ENCODE results near the gene EGFL7.

The EGFL7 gene

DNA sequence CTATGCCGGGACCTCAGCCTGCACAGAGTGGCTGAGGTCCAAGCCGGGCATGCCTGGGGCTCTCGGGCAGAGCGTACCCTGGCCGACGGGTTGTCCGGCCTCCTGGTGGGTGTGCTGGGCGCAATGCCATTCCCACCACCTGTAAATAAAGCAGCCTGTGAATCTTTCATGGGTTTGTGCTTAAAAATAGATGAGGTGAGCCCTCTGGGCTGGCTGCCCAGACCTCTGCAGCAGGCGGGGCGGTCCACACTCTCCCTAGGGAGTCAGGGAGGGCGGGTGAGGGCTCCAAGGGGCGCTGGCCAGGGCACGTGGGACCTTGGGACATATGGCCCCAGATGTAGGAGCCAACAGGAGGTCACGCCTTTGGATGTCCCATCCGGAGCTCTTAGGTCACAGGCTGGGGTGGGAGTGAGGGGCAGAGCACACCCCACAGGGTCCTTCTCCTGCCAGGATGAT is 28.1 kb downstream of the EGFL7 start:
- H3K27ac ChIP-seq: no peak overlapping the region
- TF ChIP-seq, protein P1, sequence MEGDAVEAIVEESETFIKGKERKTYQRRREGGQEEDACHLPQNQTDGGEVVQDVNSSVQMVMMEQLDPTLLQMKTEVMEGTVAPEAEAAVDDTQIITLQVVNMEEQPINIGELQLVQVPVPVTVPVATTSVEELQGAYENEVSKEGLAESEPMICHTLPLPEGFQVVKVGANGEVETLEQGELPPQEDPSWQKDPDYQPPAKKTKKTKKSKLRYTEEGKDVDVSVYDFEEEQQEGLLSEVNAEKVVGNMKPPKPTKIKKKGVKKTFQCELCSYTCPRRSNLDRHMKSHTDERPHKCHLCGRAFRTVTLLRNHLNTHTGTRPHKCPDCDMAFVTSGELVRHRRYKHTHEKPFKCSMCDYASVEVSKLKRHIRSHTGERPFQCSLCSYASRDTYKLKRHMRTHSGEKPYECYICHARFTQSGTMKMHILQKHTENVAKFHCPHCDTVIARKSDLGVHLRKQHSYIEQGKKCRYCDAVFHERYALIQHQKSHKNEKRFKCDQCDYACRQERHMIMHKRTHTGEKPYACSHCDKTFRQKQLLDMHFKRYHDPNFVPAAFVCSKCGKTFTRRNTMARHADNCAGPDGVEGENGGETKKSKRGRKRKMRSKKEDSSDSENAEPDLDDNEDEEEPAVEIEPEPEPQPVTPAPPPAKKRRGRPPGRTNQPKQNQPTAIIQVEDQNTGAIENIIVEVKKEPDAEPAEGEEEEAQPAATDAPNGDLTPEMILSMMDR (IDR thresholded peaks at IDR 0.05): no peak
- no peak for TF ChIP-seq ZFX (IDR thresholded peaks at IDR 0.05; ENCODE audit: borderline replicate concordance)

DNA sequence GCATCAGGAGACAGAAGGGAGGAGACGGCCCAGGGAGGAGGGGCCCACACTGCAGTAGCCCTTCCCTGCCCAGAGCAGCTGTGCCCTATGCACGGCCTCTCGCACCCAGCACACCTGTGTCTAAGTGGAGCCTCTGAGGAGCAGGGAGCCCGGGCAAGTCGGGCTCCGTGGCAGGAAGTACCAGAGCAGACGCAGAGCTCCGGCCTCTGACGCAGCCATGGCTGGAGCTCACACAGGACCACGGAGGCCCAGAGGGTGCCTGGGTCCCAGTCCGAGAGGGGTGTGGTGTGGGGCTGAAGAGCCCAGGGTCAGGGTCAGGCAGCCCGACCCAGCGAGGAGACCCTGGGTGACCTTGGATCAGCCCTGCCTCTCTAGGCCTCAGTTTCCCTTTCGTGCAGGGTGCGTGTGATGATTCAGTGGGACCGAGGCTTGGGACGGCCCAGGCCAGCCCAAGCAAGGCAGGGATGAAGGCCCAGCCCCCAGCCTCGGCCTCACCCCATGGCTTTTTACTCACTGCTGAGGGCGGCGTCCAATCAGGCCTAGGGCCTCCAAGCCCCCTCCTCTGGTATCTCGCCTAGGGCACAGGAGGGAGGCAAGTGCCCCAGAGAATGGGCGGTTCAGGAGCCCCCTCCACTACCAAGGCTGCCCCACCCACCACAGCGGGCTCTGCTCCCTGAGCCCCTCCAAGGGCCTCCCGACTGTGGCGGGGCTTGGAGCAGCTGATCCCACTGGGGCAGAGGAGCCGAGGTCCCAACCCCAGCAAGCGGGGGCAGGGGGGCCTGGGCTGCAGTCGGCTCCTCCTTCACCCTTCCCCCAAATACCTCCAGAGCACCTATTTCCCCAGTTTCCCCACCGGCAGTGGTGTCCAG is 28.8 kb downstream of the EGFL7 start:
- no peak overlapping the region for H3K27ac ChIP-seq
- TF ChIP-seq, protein P1 (IDR thresholded peaks at IDR 0.05): no peak
- no peak for TF ChIP-seq ZFX (IDR thresholded peaks at IDR 0.05; ENCODE audit: borderline replicate concordance)

DNA sequence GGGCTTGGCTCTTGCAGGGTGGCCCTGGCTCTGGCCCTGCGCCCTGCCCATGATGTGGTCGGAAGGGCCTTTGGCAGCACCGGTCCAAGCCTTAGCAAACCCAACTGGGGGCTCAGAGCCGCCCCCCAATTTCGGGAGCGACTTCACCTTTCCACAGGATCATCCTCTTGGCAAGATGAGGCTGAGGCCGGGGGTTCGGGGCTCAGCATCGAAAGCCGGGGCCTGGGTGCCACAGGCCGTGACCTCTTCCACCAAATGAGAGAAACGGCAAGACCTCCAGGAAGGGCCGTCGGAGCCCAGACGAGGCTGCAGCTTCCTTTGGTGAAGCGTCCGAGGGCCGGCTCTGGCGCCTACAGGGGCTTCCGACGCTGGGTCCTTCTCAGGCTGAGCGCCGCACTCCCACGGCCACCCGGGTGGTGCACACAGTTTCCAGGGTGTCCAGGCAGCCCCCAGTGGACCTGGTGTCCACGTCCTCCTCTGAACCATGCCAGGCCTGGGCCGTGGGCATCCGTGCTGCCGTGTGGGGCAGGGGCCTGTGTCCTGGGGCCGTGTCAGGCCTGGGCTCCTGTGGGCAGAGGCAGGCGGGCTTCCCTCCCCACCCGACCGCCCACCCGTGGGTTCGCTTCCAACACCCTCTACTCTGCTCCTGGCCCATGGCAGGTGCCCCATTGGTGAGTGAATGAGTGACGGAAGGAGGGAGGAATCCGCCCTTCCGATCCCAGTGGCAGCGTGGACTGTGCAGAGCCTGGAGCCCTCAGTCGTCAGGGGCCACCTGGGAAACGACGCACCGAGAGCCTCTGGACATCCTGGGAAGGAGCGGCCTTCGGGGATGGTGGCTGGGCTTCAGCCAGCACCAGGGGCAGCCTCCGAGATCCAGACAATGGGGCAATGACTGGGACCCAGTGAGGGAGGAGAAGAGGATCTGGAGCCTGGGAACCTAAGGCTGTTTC is 29.7 kb downstream of the EGFL7 start:
- H3K27ac ChIP-seq: no peak overlapping the region
- TF ChIP-seq ZFX (IDR thresholded peaks at IDR 0.05; ENCODE audit: borderline replicate concordance): no peak
- TF ChIP-seq, protein P1 (IDR thresholded peaks at IDR 0.05): no peak

DNA sequence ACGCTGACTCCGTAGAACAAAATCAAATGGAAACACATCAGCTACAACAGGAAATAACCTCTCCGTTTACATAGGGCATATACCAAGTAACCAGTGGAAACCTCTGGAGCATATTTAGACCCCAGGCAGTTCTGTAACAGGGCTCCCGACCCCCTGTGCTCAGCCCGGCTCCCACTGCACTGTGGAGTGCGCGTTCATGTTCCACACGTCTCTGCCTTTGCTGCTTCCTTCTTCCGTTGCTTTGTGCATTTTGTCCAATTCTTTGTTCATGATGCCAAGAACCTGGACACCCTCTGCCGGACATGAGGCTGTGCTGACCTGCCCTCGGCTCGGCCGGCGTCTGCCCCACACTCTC is 30.4 kb downstream of the EGFL7 start:
- TF ChIP-seq, protein P1 (IDR thresholded peaks at IDR 0.05): no peak
- TF ChIP-seq ZFX (IDR thresholded peaks at IDR 0.05; ENCODE audit: borderline replicate concordance): no peak
- H3K27ac ChIP-seq: no peak overlapping the region

DNA sequence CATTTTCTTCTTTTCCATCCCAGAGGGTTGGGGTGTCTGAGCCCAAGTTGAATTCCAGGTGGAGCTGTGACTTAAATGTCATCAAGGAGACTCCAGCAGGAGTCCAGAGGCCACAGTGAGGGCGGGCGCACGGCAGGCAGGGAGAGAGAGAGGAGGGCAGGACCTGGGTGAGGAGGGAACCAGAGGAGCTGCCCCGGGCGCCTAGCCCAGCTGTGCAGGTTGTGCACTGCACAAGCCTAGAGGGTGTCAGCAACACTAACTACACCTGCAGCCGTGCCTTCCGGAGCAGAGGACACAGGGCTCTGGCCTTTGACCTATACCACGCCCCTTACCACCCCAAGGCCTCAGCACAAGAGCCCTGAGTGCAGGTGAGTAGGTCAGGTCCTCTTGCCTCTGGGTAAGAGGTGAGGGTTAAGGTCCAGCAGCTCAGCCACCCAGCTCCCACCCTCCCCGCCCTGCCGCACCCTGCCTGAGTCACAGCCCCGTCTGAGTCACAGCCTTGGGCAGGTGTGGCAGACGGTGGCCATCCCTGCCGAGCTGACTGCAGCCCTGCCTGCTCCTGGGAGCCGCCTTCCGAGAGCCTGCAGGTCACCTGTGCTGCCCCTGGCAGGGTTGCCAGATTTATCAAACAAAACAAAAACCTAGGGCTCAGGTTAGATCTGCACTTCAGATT is 30.9 kb downstream of the EGFL7 start:
- H3K27ac ChIP-seq: peak overlapping the region; percentile 61
- TF ChIP-seq ZFX (IDR thresholded peaks at IDR 0.05; ENCODE audit: borderline replicate concordance): no peak
- TF ChIP-seq, protein P1 (IDR thresholded peaks at IDR 0.05): no peak

DNA sequence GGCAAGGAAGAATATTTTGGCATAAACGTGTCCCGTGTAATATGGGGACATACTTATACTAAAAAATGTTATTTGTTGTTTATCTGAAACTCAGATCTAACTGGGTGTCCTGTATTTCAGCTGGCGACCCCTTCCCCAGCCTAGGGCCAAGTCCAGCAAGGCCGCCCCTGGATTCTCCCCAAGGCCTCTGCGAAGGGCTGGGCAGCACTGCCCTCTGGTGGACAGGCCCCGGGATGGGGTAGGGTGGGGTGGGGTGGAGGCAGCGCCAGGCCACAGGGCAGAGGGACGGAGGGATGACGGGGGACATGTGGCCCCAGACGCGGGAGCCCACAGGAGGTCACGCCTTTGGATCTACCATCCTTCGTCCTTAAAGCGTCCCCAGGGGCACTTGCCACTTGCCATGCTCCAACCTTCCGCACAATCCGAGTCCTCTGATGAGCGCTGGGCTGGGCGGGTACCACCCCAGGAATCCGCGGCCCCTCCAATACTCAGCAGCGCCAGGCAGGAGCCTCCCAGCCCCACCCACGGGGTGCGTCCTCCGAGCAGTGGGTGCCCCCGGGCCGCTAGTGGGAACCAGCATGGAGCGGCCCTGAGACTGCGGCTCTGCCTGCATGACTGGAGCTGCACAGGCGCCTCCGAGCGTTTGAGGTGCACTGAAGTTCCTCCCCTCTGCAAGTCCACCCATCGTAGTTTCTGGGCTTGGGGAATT is 31.6 kb downstream of the EGFL7 start:
- TF ChIP-seq ZFX (IDR thresholded peaks at IDR 0.05; ENCODE audit: borderline replicate concordance): no peak
- TF ChIP-seq, protein P1 (IDR thresholded peaks at IDR 0.05): peak; percentile 95
- peak overlapping the region; percentile 61 for H3K27ac ChIP-seq

All from 22Rv1 (cell line).